Activated T-cell treated with anti-CD3 and anti-CD28 coated beads for 24 hours (primary cell): ENCODE results near the gene TDRD7.
A peak's percentile ranks its signal among the peaks of the same experiment; 100 is the strongest.

ENCODE experiments used
- DNase-seq: peaks from one replicate; pipeline ENCODE4 v3.0.0-alpha.2; 2020; ENCODE audit warnings: low read depth

The TDRD7 gene

GRCh38 chr9:97386733-97387503 is 25.0 kb upstream of the TDRD7 start:
- peak; percentile 64 for DNase-seq

GRCh38 chr9:97387504-97387886 is 24.4 kb upstream of the TDRD7 start:
- DNase-seq, result no peak

- no peak for DNase-seq
These were observed 23.8 kb upstream of the TDRD7 start for GRCh38 chr9:97387936-97388684.

GRCh38 chr9:97388721-97389238 is 23.1 kb upstream of the TDRD7 start:
- no peak for DNase-seq

GRCh38 chr9:97389249-97389648 is 22.6 kb upstream of the TDRD7 start:
- DNase-seq, result no peak

GRCh38 chr9:97390791-97391406 is 21.0 kb upstream of the TDRD7 start:
- DNase-seq, result no peak

- no peak for DNase-seq
These were observed 17.0 kb upstream of the TDRD7 start for GRCh38 chr9:97394881-97395280.

GRCh38 chr9:97395745-97396144 is 16.2 kb upstream of the TDRD7 start:
- no peak for DNase-seq

GRCh38 chr9:97396256-97396655 is 15.6 kb upstream of the TDRD7 start:
- no peak for DNase-seq

GRCh38 chr9:97397220-97397619 is 14.7 kb upstream of the TDRD7 start:
- no peak for DNase-seq

- DNase-seq, result peak; percentile 62
These were observed 12.7 kb upstream of the TDRD7 start for GRCh38 chr9:97398999-97399758.

GRCh38 chr9:97403746-97404316 is 8.1 kb upstream of the TDRD7 start:
- DNase-seq, result no peak

GRCh38 chr9:97405551-97405950 is 6.3 kb upstream of the TDRD7 start:
- no peak for DNase-seq

- no peak for DNase-seq
These were observed 5.2 kb upstream of the TDRD7 start for GRCh38 chr9:97406620-97407177.

GRCh38 chr9:97408562-97408961 is 3.3 kb upstream of the TDRD7 start:
- no peak for DNase-seq

GRCh38 chr9:97411440-97411788 is 482 bp upstream of the TDRD7 start:
- DNase-seq, result no peak

GRCh38 chr9:97412626-97413385 is 910 bp downstream of the TDRD7 start:
- no peak for DNase-seq

GRCh38 chr9:97413462-97413861 is 1.6 kb downstream of the TDRD7 start:
- DNase-seq, result no peak

- DNase-seq, result no peak
These were observed 3.2 kb downstream of the TDRD7 start for GRCh38 chr9:97415146-97415545.

GRCh38 chr9:97418880-97419279 is 7.0 kb downstream of the TDRD7 start:
- DNase-seq, result no peak
